Panc1 (cell line): ENCODE results near the gene OVCH2. TPM values are rescaled to one million over a fixed set of nuclear protein-coding genes. Genes with fewer than 3 reads are reported as not detected.

ENCODE experiments used
- ATAC-seq: fragments of 200-7000 bp; cut with Tn5 transposase; 2 replicates; pipeline ENCODE4 v1.9.1; 2020; ENCODE audit warnings: mild to moderate bottlenecking, moderate library complexity
- BruUV-seq: library from RNA; stranded (reverse); fragments of 400-500 nt; replicated peaks from 2 replicates; lab custom pipeline; 2021; lab: Mats Ljungman, UMichigan
- CTCF ChIA-PET: fragments of 300-600 bp; sonication (Branson Sonifier 250); formaldehyde crosslinking; loops from one replicate; lab custom pipeline; 2022; ENCODE audit warnings: antibody characterized with exemption; lab: Charles Lee
- POLR2A ChIA-PET: fragments of 300-600 bp; sonication (Branson Sonifier 250); formaldehyde crosslinking; loops from one replicate; lab custom pipeline; 2022; ENCODE audit warnings: antibody characterized with exemption; lab: Charles Lee
- DNase-seq: peaks from one replicate; pipeline ENCODE4 v3.0.0-alpha.2; 2010; ENCODE audit warnings: low read depth, low spot score
- H3K27ac ChIP-seq: 2 replicates; pipeline ENCODE4 v1.5.1; 2011; ENCODE audit warnings: mild to moderate bottlenecking, low read length, inconsistent platforms
- H3K27me3 ChIP-seq: fragments of 200-500 bp; sonication (Bioruptor generic); 2 replicates; pipeline ENCODE4 v1.6.0; 2014; ENCODE audit warnings: low read length, inconsistent platforms; ENCODE audit not compliant: control insufficient read depth, insufficient read depth
- H3K36me3 ChIP-seq: fragments of 200-500 bp; sonication (Bioruptor generic); 2 replicates; pipeline ENCODE4 v1.5.1; 2014; ENCODE audit warnings: inconsistent platforms, mild to moderate bottlenecking, low read length, moderate library complexity; ENCODE audit not compliant: control insufficient read depth, insufficient read depth
- H3K4me1 ChIP-seq: 2 replicates; pipeline ENCODE4 v1.5.1; 2011; ENCODE audit warnings: inconsistent platforms, mild to moderate bottlenecking, low read length, moderate library complexity; ENCODE audit not compliant: control insufficient read depth, insufficient read depth
- H3K4me3 ChIP-seq, 2 experiments: 2 replicates each; pipeline ENCODE4 v1.5.1; 2011 to 2012; ENCODE audit warnings: low read depth in 2 of 2, low read length in 2 of 2, mild to moderate bottlenecking in 2 of 2, inconsistent platforms in 1 of 2, moderate library complexity in 1 of 2
- H3K9me3 ChIP-seq: fragments of 200-500 bp; sonication (Bioruptor generic); 2 replicates; pipeline ENCODE4 v1.5.1; 2014; ENCODE audit warnings: low read depth, mild to moderate bottlenecking, inconsistent platforms, low read length, moderate library complexity; ENCODE audit not compliant: control insufficient read depth, insufficient read depth
- POLR2AphosphoS5 ChIP-seq: IDR thresholded peaks from 2 replicates; pipeline ENCODE4 v1.6.1; 2012; ENCODE audit warnings: mild to moderate bottlenecking, low read depth, low read length, moderate library complexity
- SIN3A ChIP-seq: IDR thresholded peaks from 2 replicates; pipeline ENCODE4 v1.6.1; 2012; ENCODE audit warnings: low read depth, mild to moderate bottlenecking, low read length, moderate library complexity, borderline replicate concordance; ENCODE audit not compliant: insufficient read depth
- TCF7L2 ChIP-seq: IDR thresholded peaks from 2 replicates; pipeline ENCODE4 v1.6.1; 2011; ENCODE audit warnings: mild to moderate bottlenecking, low read depth, low read length, inconsistent platforms
- in situ Hi-C: cut with HindIII; loops from 2 replicates; pipeline ENCODE4 v1.10.0; 2016; ENCODE audit warnings: low sequenced_read_pairs, low pct_unique_long_range_greater_than_20kb
- intact Hi-C: fragments of 100-400 bp; cut with micrococcal nuclease; formaldehyde crosslinking; loops from one replicate; pipeline ENCODE4 v1.10.0; 2022; ENCODE audit not compliant: unreplicated experiment
- total RNA-seq: library from RNA; stranded (reverse); gene quantifications from one replicate; pipeline ENCODE4 v1.2.1, GENCODE V29; 2021; ENCODE audit not compliant: unreplicated experiment
- TF ChIP-seq, protein P1 (sequence below): fragments of 450-650 bp; IDR thresholded peaks from 2 replicates; pipeline ENCODE4 v1.5.1; 2017; ENCODE audit warnings: mild to moderate bottlenecking
- TF ChIP-seq, protein P2 (sequence below), 2 experiments: IDR thresholded peaks; 2 replicates each; pipeline ENCODE4 v1.6.1; 2011 to 2012; ENCODE audit warnings: low read depth in 2 of 2, control low read depth in 1 of 2, low read length in 1 of 2, mild to moderate bottlenecking in 1 of 2, moderate library complexity in 1 of 2; ENCODE audit not compliant: insufficient read depth in 1 of 2

The OVCH2 gene
- total RNA-seq, 1 experiment from 2014 or later, result not detected

DNA sequence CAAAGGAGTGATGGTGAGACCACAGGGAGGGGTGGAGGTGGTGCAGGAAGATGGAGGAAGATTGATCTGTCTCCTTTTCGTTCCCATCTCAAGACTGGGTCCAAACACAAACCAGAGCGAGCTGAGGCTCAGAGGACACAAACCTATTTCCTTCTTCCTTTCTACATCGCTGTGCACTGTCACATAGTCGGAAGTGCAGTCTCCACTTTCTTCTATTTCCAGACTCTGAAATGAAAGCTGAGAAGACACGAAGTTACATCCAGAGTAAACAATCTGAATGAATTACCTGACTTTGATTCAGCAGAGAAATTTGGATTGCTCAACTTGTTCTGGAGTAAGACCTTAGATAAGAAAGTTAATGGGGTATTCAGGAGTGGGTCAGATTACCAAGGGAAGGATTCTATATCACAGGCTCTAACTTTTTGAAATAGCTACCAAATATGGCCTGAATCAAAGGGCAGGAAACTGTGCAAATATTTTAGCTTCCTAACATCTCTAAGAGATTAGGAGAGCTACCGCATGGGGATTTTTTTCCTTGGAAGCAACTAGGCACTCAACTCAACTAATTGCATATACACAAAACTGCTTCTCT, 14.4 kb downstream of the OVCH2 start:
- Histone ChIP-seq H3K4me3 (no peak overlapping the region), H3K36me3 (no peaks in the 10 kb centered on the region), H3K4me1 (no peaks in the 10 kb centered on the region), H3K27ac (no peak overlapping the region), H3K9me3 (no peaks in the 10 kb centered on the region), H3K27me3 (peaks cover 42% of the 10 kb centered on the region)
- TF ChIP-seq, protein P1, sequence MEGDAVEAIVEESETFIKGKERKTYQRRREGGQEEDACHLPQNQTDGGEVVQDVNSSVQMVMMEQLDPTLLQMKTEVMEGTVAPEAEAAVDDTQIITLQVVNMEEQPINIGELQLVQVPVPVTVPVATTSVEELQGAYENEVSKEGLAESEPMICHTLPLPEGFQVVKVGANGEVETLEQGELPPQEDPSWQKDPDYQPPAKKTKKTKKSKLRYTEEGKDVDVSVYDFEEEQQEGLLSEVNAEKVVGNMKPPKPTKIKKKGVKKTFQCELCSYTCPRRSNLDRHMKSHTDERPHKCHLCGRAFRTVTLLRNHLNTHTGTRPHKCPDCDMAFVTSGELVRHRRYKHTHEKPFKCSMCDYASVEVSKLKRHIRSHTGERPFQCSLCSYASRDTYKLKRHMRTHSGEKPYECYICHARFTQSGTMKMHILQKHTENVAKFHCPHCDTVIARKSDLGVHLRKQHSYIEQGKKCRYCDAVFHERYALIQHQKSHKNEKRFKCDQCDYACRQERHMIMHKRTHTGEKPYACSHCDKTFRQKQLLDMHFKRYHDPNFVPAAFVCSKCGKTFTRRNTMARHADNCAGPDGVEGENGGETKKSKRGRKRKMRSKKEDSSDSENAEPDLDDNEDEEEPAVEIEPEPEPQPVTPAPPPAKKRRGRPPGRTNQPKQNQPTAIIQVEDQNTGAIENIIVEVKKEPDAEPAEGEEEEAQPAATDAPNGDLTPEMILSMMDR, result no peak
- no peak for TF ChIP-seq POLR2AphosphoS5
- TF ChIP-seq TCF7L2, result no peak
- TF ChIP-seq, protein P2, sequence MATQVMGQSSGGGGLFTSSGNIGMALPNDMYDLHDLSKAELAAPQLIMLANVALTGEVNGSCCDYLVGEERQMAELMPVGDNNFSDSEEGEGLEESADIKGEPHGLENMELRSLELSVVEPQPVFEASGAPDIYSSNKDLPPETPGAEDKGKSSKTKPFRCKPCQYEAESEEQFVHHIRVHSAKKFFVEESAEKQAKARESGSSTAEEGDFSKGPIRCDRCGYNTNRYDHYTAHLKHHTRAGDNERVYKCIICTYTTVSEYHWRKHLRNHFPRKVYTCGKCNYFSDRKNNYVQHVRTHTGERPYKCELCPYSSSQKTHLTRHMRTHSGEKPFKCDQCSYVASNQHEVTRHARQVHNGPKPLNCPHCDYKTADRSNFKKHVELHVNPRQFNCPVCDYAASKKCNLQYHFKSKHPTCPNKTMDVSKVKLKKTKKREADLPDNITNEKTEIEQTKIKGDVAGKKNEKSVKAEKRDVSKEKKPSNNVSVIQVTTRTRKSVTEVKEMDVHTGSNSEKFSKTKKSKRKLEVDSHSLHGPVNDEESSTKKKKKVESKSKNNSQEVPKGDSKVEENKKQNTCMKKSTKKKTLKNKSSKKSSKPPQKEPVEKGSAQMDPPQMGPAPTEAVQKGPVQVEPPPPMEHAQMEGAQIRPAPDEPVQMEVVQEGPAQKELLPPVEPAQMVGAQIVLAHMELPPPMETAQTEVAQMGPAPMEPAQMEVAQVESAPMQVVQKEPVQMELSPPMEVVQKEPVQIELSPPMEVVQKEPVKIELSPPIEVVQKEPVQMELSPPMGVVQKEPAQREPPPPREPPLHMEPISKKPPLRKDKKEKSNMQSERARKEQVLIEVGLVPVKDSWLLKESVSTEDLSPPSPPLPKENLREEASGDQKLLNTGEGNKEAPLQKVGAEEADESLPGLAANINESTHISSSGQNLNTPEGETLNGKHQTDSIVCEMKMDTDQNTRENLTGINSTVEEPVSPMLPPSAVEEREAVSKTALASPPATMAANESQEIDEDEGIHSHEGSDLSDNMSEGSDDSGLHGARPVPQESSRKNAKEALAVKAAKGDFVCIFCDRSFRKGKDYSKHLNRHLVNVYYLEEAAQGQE (IDR thresholded peaks at IDR 0.05; ENCODE audit: insufficient read depth in 1 of 2, low read depth in 2 of 2, low read length in 1 of 2), result no peak
- TF ChIP-seq SIN3A, result no peak
- ChIA-PET POLR2A (interaction anchor here (0.6 kb wide), 2 partner anchors 414 to 1397 kb away, joined by 3 to 5 read pairs; no protein-coding TSS in a partner anchor), CTCF (no interaction called here)
- no TSS peak for BruUV-seq
- no peak for ATAC-seq
- intact Hi-C loops (loop anchor here (5.0 to 10.0 kb wide), 2 partner anchors 293 to 595 kb away; partner anchors contain the start of gene EIF3F), in situ Hi-C loops (no loop called here)
- no peak for DNase-seq

DNA sequence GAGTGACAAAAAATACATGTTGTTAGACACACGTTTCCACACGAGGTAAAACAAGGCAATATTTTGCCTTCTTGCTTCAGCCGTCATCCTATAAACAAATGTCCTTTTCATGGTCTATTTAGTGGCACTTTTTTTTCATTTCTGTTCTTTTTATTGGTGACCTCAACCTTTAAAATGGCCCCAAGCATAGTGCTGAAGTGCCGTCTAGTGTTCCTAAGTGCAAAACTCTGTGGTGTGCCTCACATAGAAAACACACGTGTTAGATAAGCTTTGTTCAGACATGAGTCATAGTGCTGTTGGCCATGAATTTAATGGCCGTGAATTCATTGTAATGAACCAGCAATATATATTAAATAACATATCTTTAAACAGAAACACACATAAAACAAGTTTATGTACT, 15.6 kb downstream of the OVCH2 start:
- no TSS peak for BruUV-seq
- intact Hi-C loops, result loop anchor here (5.0 to 10.0 kb wide), 2 partner anchors 294 to 593 kb away; partner anchors contain the start of gene EIF3F
- POLR2A ChIA-PET, result no interaction called here
- H3K36me3 ChIP-seq, result no peaks in the 10 kb centered on the region
- in situ Hi-C loops, result no loop called here
- CTCF ChIA-PET, result no interaction called here
- no peak overlapping the region for H3K27ac ChIP-seq
- H3K9me3 ChIP-seq, result no peaks in the 10 kb centered on the region
- H3K4me1 ChIP-seq, result no peaks in the 10 kb centered on the region
- peaks cover 49% of the 10 kb centered on the region for H3K27me3 ChIP-seq
- no peak overlapping the region for H3K4me3 ChIP-seq
- no peak for ATAC-seq
- TF ChIP-seq TCF7L2, result no peak
- TF ChIP-seq, protein P2 (IDR thresholded peaks at IDR 0.05; ENCODE audit: insufficient read depth in 1 of 2, low read depth in 2 of 2, low read length in 1 of 2), result no peak
- TF ChIP-seq, protein P1, result no peak
- no peak for TF ChIP-seq SIN3A
- no peak for TF ChIP-seq POLR2AphosphoS5
- no peak for DNase-seq
